Activated T-cell treated with anti-CD3 and anti-CD28 coated beads for 48 hours (primary cell): ENCODE data around the gene LDLR.
"Not testable (repeated sequence)": the region's sequence is repeated elsewhere in the genome, so short reads cannot be mapped to it uniquely, and the experiment has no call there.

Source experiments
- DNase-seq: peaks from one replicate; pipeline ENCODE4 v3.0.0-alpha.2; 2020; ENCODE audit warnings: low read depth

LDLR gene

GRCh38 chr19:11140896-11141295 is 51.6 kb downstream of the LDLR start:
- DNase-seq: no peak

- DNase-seq: no peak
These were observed 52.8 kb downstream of the LDLR start for GRCh38 chr19:11141937-11142527.

GRCh38 chr19:11142528-11143171 is 53.4 kb downstream of the LDLR start:
- DNase-seq: no peak

- DNase-seq: no peak
These were observed 56.3 kb downstream of the LDLR start for GRCh38 chr19:11145536-11145924.

- no peak for DNase-seq
These were observed 58.7 kb downstream of the LDLR start for GRCh38 chr19:11148001-11148400.

- DNase-seq: no peak
These were observed 61.9 kb downstream of the LDLR start for GRCh38 chr19:11151181-11151580.

GRCh38 chr19:11152318-11153062 is 63.2 kb downstream of the LDLR start:
- DNase-seq: no peak

GRCh38 chr19:11154683-11155047 is 65.4 kb downstream of the LDLR start:
- DNase-seq: no peak

- DNase-seq: peak; percentile 88
These were observed 66.3 kb downstream of the LDLR start, which contains the start of gene SPC24 for GRCh38 chr19:11155373-11156120. TSS of gene SPC24 (minus strand) at chr19:11155782. CDS start at chr19:11155776, 6 bp downstream.

GRCh38 chr19:11159598-11160439 is 70.6 kb downstream of the LDLR start:
- DNase-seq: no peak

- DNase-seq: not testable (repeated sequence)
These were observed 71.1 kb downstream of the LDLR start for GRCh38 chr19:11160440-11160768.

GRCh38 chr19:11164296-11164695 is 75.0 kb downstream of the LDLR start:
- no peak for DNase-seq

- no peak for DNase-seq
These were observed 75.7 kb downstream of the LDLR start for GRCh38 chr19:11164879-11165406.

GRCh38 chr19:11165486-11166030 is 76.3 kb downstream of the LDLR start:
- no peak for DNase-seq

GRCh38 chr19:11166281-11167142 is 77.2 kb downstream of the LDLR start:
- DNase-seq: no peak

- no peak for DNase-seq
These were observed 79.3 kb downstream of the LDLR start for GRCh38 chr19:11168568-11168967.

- no peak for DNase-seq
These were observed 80.8 kb downstream of the LDLR start for GRCh38 chr19:11169896-11170678.

- no peak for DNase-seq
These were observed 81.9 kb downstream of the LDLR start for GRCh38 chr19:11171144-11171543.

GRCh38 chr19:11172576-11172975 is 83.3 kb downstream of the LDLR start:
- no peak for DNase-seq
